SK-N-MC (cell line): ENCODE data around the gene NME3.

ENCODE experiments used
- EZH2 ChIP-seq: fragments of 200-600 bp; sonication (generic); IDR thresholded peaks from one replicate; pipeline ENCODE4 v1.6.1; 2017; ENCODE audit warnings: antibody characterized with exemption
- POLR2AphosphoS5 ChIP-seq: IDR thresholded peaks from 2 replicates; pipeline ENCODE4 v1.6.1; 2012; ENCODE audit warnings: mild to moderate bottlenecking, low read depth, low read length, borderline replicate concordance

GRCh38 chr16:1754204-1754603 is 17.1 kb downstream of the NME3 start:
- TF ChIP-seq EZH2: no peak
- TF ChIP-seq POLR2AphosphoS5: no peak
